HCT116 (cell line): Measurements from ENCODE around the gene MYH14. TPM values are rescaled to one million over a fixed set of nuclear protein-coding genes. Genes with fewer than 3 reads are reported as not detected.

Experiments used
- ATAC-seq: fragments of 200-7000 bp; cut with Tn5 transposase; 2 replicates; pipeline ENCODE4 v1.9.1; 2020; ENCODE audit warnings: mild to moderate bottlenecking, moderate library complexity
- BruUV-seq: library from RNA; stranded (reverse); fragments of 400-500 nt; replicated peaks from 2 replicates; lab custom pipeline; 2021; lab: Mats Ljungman, UMichigan
- CTCF ChIA-PET: fragments of 300-600 bp; sonication (Branson Sonifier 250); formaldehyde crosslinking; loops from one replicate; lab custom pipeline; 2021; ENCODE audit warnings: antibody characterized with exemption; lab: Charles Lee
- POLR2A ChIA-PET: fragments of 300-600, 350-600 bp; sonication (Branson Sonifier 250); formaldehyde crosslinking; loops from one replicate; lab custom pipeline; 2021; ENCODE audit warnings: antibody characterized with exemption; lab: Charles Lee
- RAD21 ChIA-PET, 2 experiments: fragments of 300-600 bp; sonication (Branson Sonifier 250); formaldehyde crosslinking; loops; one replicate each; lab custom pipeline; 2023; ENCODE audit warnings: low total read pairs in 2 of 2; ENCODE audit not compliant: uncharacterized antibody in 2 of 2, unreplicated experiment in 2 of 2, low non-redundant PET in 1 of 2; lab: Charles Lee
- DNase-seq: peaks from one replicate; pipeline ENCODE4 v3.0.0-alpha.2; 2010; ENCODE audit warnings: low read depth, low spot score
- H2AFZ ChIP-seq: fragments of 200-600 bp; shearing (Covaris generic), sonication (generic); 2 replicates; pipeline ENCODE4 v1.6.1; 2017; ENCODE audit warnings: low read depth, mixed run types, mixed read lengths, antibody characterized with exemption, low read length; ENCODE audit not compliant: poor library complexity, severe bottlenecking
- H3K27ac ChIP-seq: 2 replicates; pipeline ENCODE4 v1.5.1; 2012; ENCODE audit warnings: low read depth, low read length
- H3K27me3 ChIP-seq: fragments of 200-600 bp; sonication (generic); 2 replicates; pipeline ENCODE4 v1.6.1; 2016; ENCODE audit warnings: mixed run types, low read length, mixed read lengths; ENCODE audit not compliant: insufficient read depth
- H3K36me3 ChIP-seq, 2 experiments: fragments of 200-500 bp in 1 of 2; fragments of 200-600 bp in 1 of 2; sonication (Bioruptor generic) in 1 of 2; sonication (generic) in 1 of 2; 2 replicates each; pipeline versions ENCODE4 v1.5.1 to v1.6.1; 2014 to 2016; ENCODE audit warnings: low read length in 2 of 2, inconsistent platforms in 1 of 2, mixed read lengths in 1 of 2, mixed run types in 1 of 2; ENCODE audit not compliant: insufficient read depth in 2 of 2, control insufficient read depth in 1 of 2
- H3K4me1 ChIP-seq, 2 experiments: fragments of 200-600 bp in 1 of 2; sonication (generic) in 1 of 2; 2 replicates each; pipeline versions ENCODE4 v1.5.1 to v1.6.1; 2012 to 2017; ENCODE audit warnings: low read length in 2 of 2, inconsistent platforms in 1 of 2, mild to moderate bottlenecking in 1 of 2, mixed read lengths in 1 of 2, mixed run types in 1 of 2, moderate library complexity in 1 of 2; ENCODE audit not compliant: insufficient read depth in 2 of 2, control insufficient read depth in 1 of 2
- H3K4me2 ChIP-seq: fragments of 200-600 bp; sonication (generic); 2 replicates; pipeline ENCODE4 v1.6.1; 2017; ENCODE audit warnings: mixed run types, low read length, mixed read lengths
- H3K4me3 ChIP-seq, 2 experiments: fragments of 200-600 bp in 1 of 2; sonication (generic) in 1 of 2; replicated peaks in 1 of 2; 2 replicates each; pipeline ENCODE4 v1.5.1; 2011 to 2016; ENCODE audit warnings: low read length in 2 of 2, control low read depth in 1 of 2, low read depth in 1 of 2, mild to moderate bottlenecking in 1 of 2, mixed read lengths in 1 of 2, mixed run types in 1 of 2
- H3K79me2 ChIP-seq: fragments of 200-600 bp; sonication (generic); 2 replicates; pipeline ENCODE4 v1.6.1; 2017; ENCODE audit warnings: mild to moderate bottlenecking, mixed run types, low read length, moderate library complexity, mixed read lengths; ENCODE audit not compliant: insufficient read depth
- H3K9ac ChIP-seq: fragments of 200-600 bp; sonication (generic); 2 replicates; pipeline ENCODE4 v1.6.1; 2016; ENCODE audit warnings: low read length, mixed read lengths
- H3K9me2 ChIP-seq: fragments of 200-600 bp; sonication (generic), shearing (Covaris generic); 2 replicates; pipeline ENCODE4 v1.6.1; 2017; ENCODE audit warnings: mixed run types, mild to moderate bottlenecking, moderate library complexity; ENCODE audit not compliant: insufficient read depth
- H3K9me3 ChIP-seq, 2 experiments: fragments of 200-500 bp in 1 of 2; fragments of 200-600 bp in 1 of 2; sonication (Bioruptor generic) in 1 of 2; sonication (generic) in 1 of 2; 2 replicates each; pipeline ENCODE4 v1.6.1; 2014 to 2017; ENCODE audit warnings: low read length in 2 of 2, mixed read lengths in 2 of 2, inconsistent platforms in 1 of 2, low read depth in 1 of 2, mild to moderate bottlenecking in 1 of 2, mixed run types in 1 of 2, moderate library complexity in 1 of 2; ENCODE audit not compliant: control insufficient read depth in 1 of 2, insufficient read depth in 1 of 2
- H4K20me1 ChIP-seq: fragments of 200-600 bp; sonication (generic), shearing (Covaris generic); 2 replicates; pipeline ENCODE4 v1.6.1; 2017; ENCODE audit warnings: mixed run types, mild to moderate bottlenecking, moderate library complexity; ENCODE audit not compliant: insufficient read depth
- MAX ChIP-seq: IDR thresholded peaks from 2 replicates; pipeline ENCODE4 v1.6.1; 2012
- POLR2A ChIP-seq: IDR thresholded peaks from 2 replicates; pipeline ENCODE4 v1.7.0; 2011; ENCODE audit warnings: borderline replicate concordance; ENCODE audit not compliant: insufficient read depth, insufficient read length; ENCODE audit errors: extremely low read depth
- REST ChIP-seq: IDR thresholded peaks from 2 replicates; pipeline ENCODE4 v1.6.1; 2012; ENCODE audit warnings: low read depth
- SRF ChIP-seq: IDR thresholded peaks from 2 replicates; pipeline ENCODE4 v1.6.1; 2012; ENCODE audit warnings: low read depth
- ZNF274 ChIP-seq: fragments of 200-500 bp; sonication (Bioruptor generic); IDR thresholded peaks from 2 replicates; pipeline ENCODE4 v1.6.1; 2014; ENCODE audit warnings: mild to moderate bottlenecking, low read depth, low read length, inconsistent platforms
- intact Hi-C: fragments of 100-400 bp; cut with micrococcal nuclease; formaldehyde crosslinking; loops from 2 replicates; pipeline ENCODE4 v1.10.0; 2022
- total RNA-seq: library from RNA; stranded (reverse); gene quantifications from one replicate; pipeline ENCODE4 v1.2.1, GENCODE V29; 2021; ENCODE audit not compliant: unreplicated experiment
- TF ChIP-seq, protein P1 (sequence below), 3 experiments: fragments of 200-600 bp in 1 of 3; sonication (generic) in 1 of 3; IDR thresholded peaks in 2 of 3; conservative IDR thresholded peaks in 1 of 3; 2 replicates each; pipeline ENCODE4 v1.5.1; 2012 to 2017; ENCODE audit warnings: low read depth in 2 of 3, low read length in 2 of 3, antibody characterized with exemption in 1 of 3, borderline replicate concordance in 1 of 3, control low read depth in 1 of 3, mild to moderate bottlenecking in 1 of 3, mixed read lengths in 1 of 3, mixed run types in 1 of 3, moderate library complexity in 1 of 3; ENCODE audit not compliant: insufficient read depth in 1 of 3

Gene MYH14
- total RNA-seq, 1 experiment from 2014 or later: 60.1 TPM

GRCh38 chr19:50315773-50316448 is 112.5 kb downstream of the MYH14 start:
- Histone ChIP-seq H2AFZ (no peak overlapping the region), H3K9me3 (no peaks in the 10 kb centered on the region), H3K27ac (no peak overlapping the region), H3K36me3 (no peaks in the 10 kb centered on the region; a peak in 1 of 4 replicates), H3K4me3 (no peak overlapping the region), H3K9ac (no peak overlapping the region), H3K4me2 (no peak overlapping the region), H3K27me3 (no peaks in the 10 kb centered on the region), H3K4me1 (peaks cover 0 to 4% of the 10 kb centered on the region in 2 experiments; a peak in 1 of 4 replicates), H3K9me2 (no peaks in the 10 kb centered on the region), H3K79me2 (no peaks in the 10 kb centered on the region), H4K20me1 (no peaks in the 10 kb centered on the region)
- ChIA-PET RAD21 (interaction anchor here in 1 of 2 experiments (0.6 kb wide), 1 partner anchor 486 kb away, joined by 4 read pairs; no protein-coding TSS in a partner anchor), POLR2A (no interaction called here), CTCF (no interaction called here)
- DNase-seq (no peak), ATAC-seq (no peak)
- intact Hi-C loops: no loop called here
- BruUV-seq: no TSS peak
- TF ChIP-seq, protein P1, sequence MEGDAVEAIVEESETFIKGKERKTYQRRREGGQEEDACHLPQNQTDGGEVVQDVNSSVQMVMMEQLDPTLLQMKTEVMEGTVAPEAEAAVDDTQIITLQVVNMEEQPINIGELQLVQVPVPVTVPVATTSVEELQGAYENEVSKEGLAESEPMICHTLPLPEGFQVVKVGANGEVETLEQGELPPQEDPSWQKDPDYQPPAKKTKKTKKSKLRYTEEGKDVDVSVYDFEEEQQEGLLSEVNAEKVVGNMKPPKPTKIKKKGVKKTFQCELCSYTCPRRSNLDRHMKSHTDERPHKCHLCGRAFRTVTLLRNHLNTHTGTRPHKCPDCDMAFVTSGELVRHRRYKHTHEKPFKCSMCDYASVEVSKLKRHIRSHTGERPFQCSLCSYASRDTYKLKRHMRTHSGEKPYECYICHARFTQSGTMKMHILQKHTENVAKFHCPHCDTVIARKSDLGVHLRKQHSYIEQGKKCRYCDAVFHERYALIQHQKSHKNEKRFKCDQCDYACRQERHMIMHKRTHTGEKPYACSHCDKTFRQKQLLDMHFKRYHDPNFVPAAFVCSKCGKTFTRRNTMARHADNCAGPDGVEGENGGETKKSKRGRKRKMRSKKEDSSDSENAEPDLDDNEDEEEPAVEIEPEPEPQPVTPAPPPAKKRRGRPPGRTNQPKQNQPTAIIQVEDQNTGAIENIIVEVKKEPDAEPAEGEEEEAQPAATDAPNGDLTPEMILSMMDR (IDR thresholded peaks at IDR 0.05 in 2 of 3, conservative IDR thresholded peaks at IDR 0.05 in 1 of 3; ENCODE audit: borderline replicate concordance in 1 of 3, insufficient read depth in 1 of 3, low read depth in 2 of 3, low read length in 2 of 3): no peak
- no peak for TF ChIP-seq POLR2A
- TF ChIP-seq SRF: no peak
- TF ChIP-seq ZNF274: no peak
- TF ChIP-seq MAX: no peak

DNA sequence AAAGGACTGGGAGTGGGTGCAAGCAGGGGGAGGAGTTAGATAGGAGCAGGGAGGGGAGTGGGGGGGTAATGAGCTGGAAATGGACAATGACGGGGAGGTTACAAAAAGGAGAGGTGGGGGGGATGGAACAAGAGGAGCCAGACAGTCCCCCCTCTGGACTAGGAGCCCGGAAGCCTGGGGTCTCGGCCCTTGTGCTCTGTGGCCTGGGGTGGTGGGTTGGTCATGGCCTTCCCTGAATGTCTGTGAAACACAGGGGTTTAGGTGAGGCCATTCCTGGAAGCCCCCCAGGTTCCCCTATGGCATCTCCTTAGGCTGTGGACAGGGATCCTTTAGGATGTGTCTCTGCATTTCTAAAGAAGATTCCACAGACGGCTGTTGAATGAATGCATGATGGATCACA is 113.7 kb downstream of the MYH14 start:
- Histone ChIP-seq H3K9me3 (no peaks in the 10 kb centered on the region), H3K9me2 (no peaks in the 10 kb centered on the region), H3K4me2 (no peak overlapping the region), H3K36me3 (no peaks in the 10 kb centered on the region; a peak in 1 of 4 replicates), H3K4me1 (peaks cover 0 to 4% of the 10 kb centered on the region in 2 experiments; a peak in 1 of 4 replicates), H3K27me3 (no peaks in the 10 kb centered on the region), H3K4me3 (no peak overlapping the region)
- ChIA-PET RAD21 (no interaction called here), CTCF (no interaction called here)
- no TSS peak for BruUV-seq
- ATAC-seq: no peak
- TF ChIP-seq REST: no peak
- TF ChIP-seq, all 23 proteins: peak for 0
- no peak overlapping the region for H3K9ac ChIP-seq
- no peaks in the 10 kb centered on the region for H4K20me1 ChIP-seq
- H2AFZ ChIP-seq: no peak overlapping the region
- no peaks in the 10 kb centered on the region for H3K79me2 ChIP-seq
- POLR2A ChIA-PET: no interaction called here
- no peak overlapping the region for H3K27ac ChIP-seq
- intact Hi-C loops: no loop called here
- DNase-seq: no peak
